HCT116 (cell line): ENCODE data around the gene ATG10. TPM values are rescaled to one million over a fixed set of nuclear protein-coding genes. Genes with fewer than 3 reads are reported as not detected.

ENCODE experiments used
- ATAC-seq: fragments of 200-7000 bp; cut with Tn5 transposase; 2 replicates; pipeline ENCODE4 v1.9.1; 2020; ENCODE audit warnings: mild to moderate bottlenecking, moderate library complexity
- BruUV-seq: library from RNA; stranded (reverse); fragments of 400-500 nt; replicated peaks from 2 replicates; lab custom pipeline; 2021; lab: Mats Ljungman, UMichigan
- CTCF ChIA-PET: fragments of 300-600 bp; sonication (Branson Sonifier 250); formaldehyde crosslinking; loops from one replicate; lab custom pipeline; 2021; ENCODE audit warnings: antibody characterized with exemption; lab: Charles Lee
- POLR2A ChIA-PET: fragments of 300-600, 350-600 bp; sonication (Branson Sonifier 250); formaldehyde crosslinking; loops from one replicate; lab custom pipeline; 2021; ENCODE audit warnings: antibody characterized with exemption; lab: Charles Lee
- RAD21 ChIA-PET, 2 experiments: fragments of 300-600 bp; sonication (Branson Sonifier 250); formaldehyde crosslinking; loops; one replicate each; lab custom pipeline; 2023; ENCODE audit warnings: low total read pairs in 2 of 2; ENCODE audit not compliant: uncharacterized antibody in 2 of 2, unreplicated experiment in 2 of 2, low non-redundant PET in 1 of 2; lab: Charles Lee
- DNase-seq: peaks from one replicate; pipeline ENCODE4 v3.0.0-alpha.2; 2010; ENCODE audit warnings: low read depth, low spot score
- H2AFZ ChIP-seq: fragments of 200-600 bp; shearing (Covaris generic), sonication (generic); 2 replicates; pipeline ENCODE4 v1.6.1; 2017; ENCODE audit warnings: low read depth, mixed run types, mixed read lengths, antibody characterized with exemption, low read length; ENCODE audit not compliant: poor library complexity, severe bottlenecking
- H3K27ac ChIP-seq: 2 replicates; pipeline ENCODE4 v1.5.1; 2012; ENCODE audit warnings: low read depth, low read length
- H3K27me3 ChIP-seq: fragments of 200-600 bp; sonication (generic); 2 replicates; pipeline ENCODE4 v1.6.1; 2016; ENCODE audit warnings: mixed run types, low read length, mixed read lengths; ENCODE audit not compliant: insufficient read depth
- H3K36me3 ChIP-seq, 2 experiments: fragments of 200-500 bp in 1 of 2; fragments of 200-600 bp in 1 of 2; sonication (Bioruptor generic) in 1 of 2; sonication (generic) in 1 of 2; 2 replicates each; pipeline versions ENCODE4 v1.5.1 to v1.6.1; 2014 to 2016; ENCODE audit warnings: low read length in 2 of 2, inconsistent platforms in 1 of 2, mixed read lengths in 1 of 2, mixed run types in 1 of 2; ENCODE audit not compliant: insufficient read depth in 2 of 2, control insufficient read depth in 1 of 2
- H3K4me1 ChIP-seq, 2 experiments: fragments of 200-600 bp in 1 of 2; sonication (generic) in 1 of 2; 2 replicates each; pipeline versions ENCODE4 v1.5.1 to v1.6.1; 2012 to 2017; ENCODE audit warnings: low read length in 2 of 2, inconsistent platforms in 1 of 2, mild to moderate bottlenecking in 1 of 2, mixed read lengths in 1 of 2, mixed run types in 1 of 2, moderate library complexity in 1 of 2; ENCODE audit not compliant: insufficient read depth in 2 of 2, control insufficient read depth in 1 of 2
- H3K4me2 ChIP-seq: fragments of 200-600 bp; sonication (generic); 2 replicates; pipeline ENCODE4 v1.6.1; 2017; ENCODE audit warnings: mixed run types, low read length, mixed read lengths
- H3K4me3 ChIP-seq, 2 experiments: fragments of 200-600 bp in 1 of 2; sonication (generic) in 1 of 2; replicated peaks in 1 of 2; 2 replicates each; pipeline ENCODE4 v1.5.1; 2011 to 2016; ENCODE audit warnings: low read length in 2 of 2, control low read depth in 1 of 2, low read depth in 1 of 2, mild to moderate bottlenecking in 1 of 2, mixed read lengths in 1 of 2, mixed run types in 1 of 2
- H3K79me2 ChIP-seq: fragments of 200-600 bp; sonication (generic); 2 replicates; pipeline ENCODE4 v1.6.1; 2017; ENCODE audit warnings: mild to moderate bottlenecking, mixed run types, low read length, moderate library complexity, mixed read lengths; ENCODE audit not compliant: insufficient read depth
- H3K9ac ChIP-seq: fragments of 200-600 bp; sonication (generic); 2 replicates; pipeline ENCODE4 v1.6.1; 2016; ENCODE audit warnings: low read length, mixed read lengths
- H3K9me2 ChIP-seq: fragments of 200-600 bp; sonication (generic), shearing (Covaris generic); 2 replicates; pipeline ENCODE4 v1.6.1; 2017; ENCODE audit warnings: mixed run types, mild to moderate bottlenecking, moderate library complexity; ENCODE audit not compliant: insufficient read depth
- H3K9me3 ChIP-seq, 2 experiments: fragments of 200-500 bp in 1 of 2; fragments of 200-600 bp in 1 of 2; sonication (Bioruptor generic) in 1 of 2; sonication (generic) in 1 of 2; 2 replicates each; pipeline ENCODE4 v1.6.1; 2014 to 2017; ENCODE audit warnings: low read length in 2 of 2, mixed read lengths in 2 of 2, inconsistent platforms in 1 of 2, low read depth in 1 of 2, mild to moderate bottlenecking in 1 of 2, mixed run types in 1 of 2, moderate library complexity in 1 of 2; ENCODE audit not compliant: control insufficient read depth in 1 of 2, insufficient read depth in 1 of 2
- H4K20me1 ChIP-seq: fragments of 200-600 bp; sonication (generic), shearing (Covaris generic); 2 replicates; pipeline ENCODE4 v1.6.1; 2017; ENCODE audit warnings: mixed run types, mild to moderate bottlenecking, moderate library complexity; ENCODE audit not compliant: insufficient read depth
- CBX3 ChIP-seq: IDR thresholded peaks from 2 replicates; pipeline ENCODE4 v1.6.1; 2012; ENCODE audit warnings: low read depth
- CEBPB ChIP-seq: IDR thresholded peaks from 2 replicates; pipeline ENCODE4 v1.6.1; 2012; ENCODE audit warnings: low read depth
- ELF1 ChIP-seq: IDR thresholded peaks from 2 replicates; pipeline ENCODE4 v1.6.1; 2012; ENCODE audit warnings: low read depth, borderline replicate concordance
- EZH2 ChIP-seq: fragments of 200-600 bp; sonication (generic); IDR thresholded peaks from 2 replicates; pipeline ENCODE4 v1.6.1; 2017; ENCODE audit warnings: antibody characterized with exemption, mixed run types
- EZH2phosphoT487 ChIP-seq: fragments of 200-600 bp; IDR thresholded peaks from 2 replicates; pipeline ENCODE4 v1.6.1; 2018; ENCODE audit warnings: antibody characterized with exemption, borderline replicate concordance
- JUND ChIP-seq: IDR thresholded peaks from 2 replicates; pipeline ENCODE4 v1.6.1; 2012
- POLR2A ChIP-seq: IDR thresholded peaks from 2 replicates; pipeline ENCODE4 v1.7.0; 2011; ENCODE audit warnings: borderline replicate concordance; ENCODE audit not compliant: insufficient read depth, insufficient read length; ENCODE audit errors: extremely low read depth
- RAD21 ChIP-seq: IDR thresholded peaks from 2 replicates; pipeline ENCODE4 v1.6.1; 2012; ENCODE audit warnings: low read depth, mild to moderate bottlenecking
- SIN3A ChIP-seq: IDR thresholded peaks from 2 replicates; pipeline ENCODE4 v1.6.1; 2012; ENCODE audit warnings: low read depth
- SP1 ChIP-seq: IDR thresholded peaks from 2 replicates; pipeline ENCODE4 v1.6.1; 2012; ENCODE audit warnings: low read depth
- SRF ChIP-seq: IDR thresholded peaks from 2 replicates; pipeline ENCODE4 v1.6.1; 2012; ENCODE audit warnings: low read depth
- TCF7L2 ChIP-seq: IDR thresholded peaks from 2 replicates; pipeline ENCODE4 v1.7.0; 2011; ENCODE audit warnings: borderline replicate concordance, inconsistent platforms; ENCODE audit not compliant: insufficient read depth, insufficient read length; ENCODE audit errors: extremely low read depth
- YY1 ChIP-seq: IDR thresholded peaks from 2 replicates; pipeline ENCODE4 v1.6.1; 2011; ENCODE audit warnings: low read length, low read depth, moderate library complexity, mild to moderate bottlenecking; ENCODE audit not compliant: insufficient replicate concordance; ENCODE audit errors: extremely low read depth
- ZFX ChIP-seq: fragments of 450-650 bp; IDR thresholded peaks from 2 replicates; pipeline ENCODE4 v1.6.1; 2017
- ZNF274 ChIP-seq: fragments of 200-500 bp; sonication (Bioruptor generic); IDR thresholded peaks from 2 replicates; pipeline ENCODE4 v1.6.1; 2014; ENCODE audit warnings: mild to moderate bottlenecking, low read depth, low read length, inconsistent platforms
- intact Hi-C: fragments of 100-400 bp; cut with micrococcal nuclease; formaldehyde crosslinking; loops from 2 replicates; pipeline ENCODE4 v1.10.0; 2022
- total RNA-seq: library from RNA; stranded (reverse); gene quantifications from one replicate; pipeline ENCODE4 v1.2.1, GENCODE V29; 2021; ENCODE audit not compliant: unreplicated experiment
- TF ChIP-seq, protein P1 (sequence below): IDR thresholded peaks from 2 replicates; pipeline ENCODE4 v1.6.1; 2011; ENCODE audit warnings: mild to moderate bottlenecking, low read length, moderate library complexity; ENCODE audit not compliant: insufficient replicate concordance; ENCODE audit errors: extremely low read depth
- TF ChIP-seq, protein P2 (sequence below): IDR thresholded peaks from 2 replicates; pipeline ENCODE4 v1.6.1; 2012; ENCODE audit warnings: low read depth
- TF ChIP-seq, protein P3 (sequence below): IDR thresholded peaks from 2 replicates; pipeline ENCODE4 v1.6.1; 2012

Gene ATG10
- total RNA-seq, 1 experiment from 2014 or later, result 9.4 TPM

DNA sequence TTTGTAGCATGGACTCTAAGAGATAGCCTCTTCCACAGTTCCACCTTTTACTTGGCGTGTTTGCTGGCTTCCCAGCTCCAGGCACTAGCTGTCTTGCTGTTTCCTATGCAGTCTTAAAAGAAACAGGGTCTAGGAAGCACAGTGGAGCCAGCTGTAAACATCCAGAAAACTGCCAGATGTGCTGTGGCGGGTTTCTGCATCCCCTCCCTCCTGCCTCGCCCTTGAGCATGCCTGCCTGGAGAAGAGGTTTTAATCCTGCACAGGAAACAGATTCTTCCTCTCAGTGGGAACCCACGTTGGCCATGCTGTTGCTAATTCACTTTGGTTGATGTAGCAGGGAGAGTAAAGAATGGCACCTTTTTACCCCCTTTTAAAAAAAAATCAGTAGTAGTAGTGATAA lies 185.1 kb downstream of the ATG10 start:
- H3K9ac ChIP-seq, result no peak overlapping the region
- no peaks in the 10 kb centered on the region for H4K20me1 ChIP-seq
- no peak for ATAC-seq
- BruUV-seq, result no TSS peak
- intact Hi-C loops, result no loop called here
- H3K36me3 ChIP-seq, result no peaks in the 10 kb centered on the region
- H3K9me3 ChIP-seq, result no peaks in the 10 kb centered on the region
- no peaks in the 10 kb centered on the region for H3K9me2 ChIP-seq
- POLR2A ChIA-PET, result no interaction called here
- RAD21 ChIA-PET, result no interaction called here
- H2AFZ ChIP-seq, result no peak overlapping the region
- no peak overlapping the region for H3K4me3 ChIP-seq
- peaks cover 0 to 7% of the 10 kb centered on the region in 2 experiments; a peak in 2 of 4 replicates for H3K4me1 ChIP-seq
- H3K27me3 ChIP-seq, result no peaks in the 10 kb centered on the region
- TF ChIP-seq ELF1 (no peak), CEBPB (no peak), SIN3A (no peak), TCF7L2 (no peak), ZNF274 (no peak), EZH2phosphoT487 (no peak), SP1 (no peak), EZH2 (no peak), CBX3 (no peak), RAD21 (no peak), ZFX (no peak), SRF (no peak), POLR2A (no peak), YY1 (no peak), JUND (no peak)
- TF ChIP-seq, protein P1, sequence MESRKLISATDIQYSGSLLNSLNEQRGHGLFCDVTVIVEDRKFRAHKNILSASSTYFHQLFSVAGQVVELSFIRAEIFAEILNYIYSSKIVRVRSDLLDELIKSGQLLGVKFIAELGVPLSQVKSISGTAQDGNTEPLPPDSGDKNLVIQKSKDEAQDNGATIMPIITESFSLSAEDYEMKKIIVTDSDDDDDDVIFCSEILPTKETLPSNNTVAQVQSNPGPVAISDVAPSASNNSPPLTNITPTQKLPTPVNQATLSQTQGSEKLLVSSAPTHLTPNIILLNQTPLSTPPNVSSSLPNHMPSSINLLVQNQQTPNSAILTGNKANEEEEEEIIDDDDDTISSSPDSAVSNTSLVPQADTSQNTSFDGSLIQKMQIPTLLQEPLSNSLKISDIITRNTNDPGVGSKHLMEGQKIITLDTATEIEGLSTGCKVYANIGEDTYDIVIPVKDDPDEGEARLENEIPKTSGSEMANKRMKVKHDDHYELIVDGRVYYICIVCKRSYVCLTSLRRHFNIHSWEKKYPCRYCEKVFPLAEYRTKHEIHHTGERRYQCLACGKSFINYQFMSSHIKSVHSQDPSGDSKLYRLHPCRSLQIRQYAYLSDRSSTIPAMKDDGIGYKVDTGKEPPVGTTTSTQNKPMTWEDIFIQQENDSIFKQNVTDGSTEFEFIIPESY, result no peak
- TF ChIP-seq, protein P2, sequence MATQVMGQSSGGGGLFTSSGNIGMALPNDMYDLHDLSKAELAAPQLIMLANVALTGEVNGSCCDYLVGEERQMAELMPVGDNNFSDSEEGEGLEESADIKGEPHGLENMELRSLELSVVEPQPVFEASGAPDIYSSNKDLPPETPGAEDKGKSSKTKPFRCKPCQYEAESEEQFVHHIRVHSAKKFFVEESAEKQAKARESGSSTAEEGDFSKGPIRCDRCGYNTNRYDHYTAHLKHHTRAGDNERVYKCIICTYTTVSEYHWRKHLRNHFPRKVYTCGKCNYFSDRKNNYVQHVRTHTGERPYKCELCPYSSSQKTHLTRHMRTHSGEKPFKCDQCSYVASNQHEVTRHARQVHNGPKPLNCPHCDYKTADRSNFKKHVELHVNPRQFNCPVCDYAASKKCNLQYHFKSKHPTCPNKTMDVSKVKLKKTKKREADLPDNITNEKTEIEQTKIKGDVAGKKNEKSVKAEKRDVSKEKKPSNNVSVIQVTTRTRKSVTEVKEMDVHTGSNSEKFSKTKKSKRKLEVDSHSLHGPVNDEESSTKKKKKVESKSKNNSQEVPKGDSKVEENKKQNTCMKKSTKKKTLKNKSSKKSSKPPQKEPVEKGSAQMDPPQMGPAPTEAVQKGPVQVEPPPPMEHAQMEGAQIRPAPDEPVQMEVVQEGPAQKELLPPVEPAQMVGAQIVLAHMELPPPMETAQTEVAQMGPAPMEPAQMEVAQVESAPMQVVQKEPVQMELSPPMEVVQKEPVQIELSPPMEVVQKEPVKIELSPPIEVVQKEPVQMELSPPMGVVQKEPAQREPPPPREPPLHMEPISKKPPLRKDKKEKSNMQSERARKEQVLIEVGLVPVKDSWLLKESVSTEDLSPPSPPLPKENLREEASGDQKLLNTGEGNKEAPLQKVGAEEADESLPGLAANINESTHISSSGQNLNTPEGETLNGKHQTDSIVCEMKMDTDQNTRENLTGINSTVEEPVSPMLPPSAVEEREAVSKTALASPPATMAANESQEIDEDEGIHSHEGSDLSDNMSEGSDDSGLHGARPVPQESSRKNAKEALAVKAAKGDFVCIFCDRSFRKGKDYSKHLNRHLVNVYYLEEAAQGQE, result no peak
- TF ChIP-seq, protein P3, sequence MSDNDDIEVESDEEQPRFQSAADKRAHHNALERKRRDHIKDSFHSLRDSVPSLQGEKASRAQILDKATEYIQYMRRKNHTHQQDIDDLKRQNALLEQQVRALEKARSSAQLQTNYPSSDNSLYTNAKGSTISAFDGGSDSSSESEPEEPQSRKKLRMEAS, result no peak
- H3K79me2 ChIP-seq, result no peaks in the 10 kb centered on the region
- DNase-seq, result no peak
- CTCF ChIA-PET, result no interaction called here
- H3K27ac ChIP-seq, result no peak overlapping the region
- no peak overlapping the region for H3K4me2 ChIP-seq
